ENCODE measurements around the gene NCOA1.

NCOA1 gene

DNA sequence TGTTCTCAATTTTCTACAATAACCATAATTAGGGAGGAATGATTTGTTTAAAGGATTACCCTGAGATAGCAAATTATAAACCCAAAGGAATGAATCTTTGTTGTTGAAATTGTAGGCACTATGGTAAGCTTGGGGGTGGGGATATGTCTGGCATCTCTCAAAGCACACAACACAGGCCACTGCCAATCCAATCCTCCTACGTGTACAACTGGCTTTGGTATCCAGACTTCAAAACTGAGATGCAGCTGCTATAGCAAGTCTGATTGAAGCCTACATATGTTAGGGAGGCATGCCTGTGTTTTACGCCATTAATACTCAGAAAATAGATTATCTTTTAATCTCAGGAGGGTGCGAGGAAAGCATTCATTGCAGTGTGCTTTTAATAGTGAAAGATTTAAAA is 5.9 kb upstream of the NCOA1 start:
- POLR2A ChIA-PET, result no interaction called here
- no peak for DNase-seq (ENCODE audit: extremely low spot score)
- CTCF ChIA-PET, result no interaction called here
- TF ChIP-seq TARDBP (IDR thresholded peaks at IDR 0.05) (no peak), FOXK2 (IDR thresholded peaks at IDR 0.05) (no peak), L3MBTL2 (conservative IDR thresholded peaks at IDR 0.05) (no peak), FOXA1 (IDR thresholded peaks at IDR 0.05) (no peak), LEF1 (IDR thresholded peaks at IDR 0.05; ENCODE audit: borderline replicate concordance) (no peak), FOXM1 (IDR thresholded peaks at IDR 0.05; ENCODE audit: borderline replicate concordance) (no peak), HDGF (IDR thresholded peaks at IDR 0.05; ENCODE audit: borderline replicate concordance) (no peak)
- TF ChIP-seq, protein P1, sequence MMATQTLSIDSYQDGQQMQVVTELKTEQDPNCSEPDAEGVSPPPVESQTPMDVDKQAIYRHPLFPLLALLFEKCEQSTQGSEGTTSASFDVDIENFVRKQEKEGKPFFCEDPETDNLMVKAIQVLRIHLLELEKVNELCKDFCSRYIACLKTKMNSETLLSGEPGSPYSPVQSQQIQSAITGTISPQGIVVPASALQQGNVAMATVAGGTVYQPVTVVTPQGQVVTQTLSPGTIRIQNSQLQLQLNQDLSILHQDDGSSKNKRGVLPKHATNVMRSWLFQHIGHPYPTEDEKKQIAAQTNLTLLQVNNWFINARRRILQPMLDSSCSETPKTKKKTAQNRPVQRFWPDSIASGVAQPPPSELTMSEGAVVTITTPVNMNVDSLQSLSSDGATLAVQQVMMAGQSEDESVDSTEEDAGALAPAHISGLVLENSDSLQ (IDR thresholded peaks at IDR 0.05), result no peak

DNA sequence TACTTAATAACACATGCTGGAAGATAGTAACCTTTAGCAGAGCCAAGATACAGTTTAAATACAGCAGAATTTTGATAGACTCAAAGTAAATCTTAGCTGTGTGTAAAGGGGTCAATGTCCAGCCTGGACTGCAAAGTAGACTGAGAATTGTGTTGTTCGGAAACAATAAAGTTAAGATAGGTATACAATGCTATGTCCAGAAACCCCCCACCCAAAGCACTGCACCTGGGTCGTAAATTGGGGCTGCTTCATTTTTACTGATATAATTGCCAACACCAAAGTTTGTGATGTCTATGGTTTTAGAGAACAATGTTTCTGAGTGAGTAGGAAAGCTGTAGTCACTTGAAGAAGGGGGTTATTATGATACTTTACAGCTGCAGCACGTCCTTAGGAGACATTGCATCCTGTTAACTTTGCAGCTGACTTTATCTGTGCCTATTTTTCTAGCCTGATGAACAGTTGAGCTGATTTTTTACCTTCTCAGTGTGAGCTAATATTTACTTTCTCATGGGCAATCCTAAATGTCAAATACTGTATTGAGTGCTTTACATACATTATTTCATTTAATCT is 4.3 kb upstream of the NCOA1 start:
- ChIA-PET POLR2A (no interaction called here), CTCF (no interaction called here)
- TF ChIP-seq FOXM1 (IDR thresholded peaks at IDR 0.05; ENCODE audit: borderline replicate concordance) (no peak), L3MBTL2 (conservative IDR thresholded peaks at IDR 0.05) (no peak), FOXK2 (IDR thresholded peaks at IDR 0.05) (no peak), ELF4 (IDR thresholded peaks at IDR 0.05) (no peak), NFRKB (IDR thresholded peaks at IDR 0.05) (no peak), LEF1 (IDR thresholded peaks at IDR 0.05; ENCODE audit: borderline replicate concordance) (no peak), ARNT (IDR thresholded peaks at IDR 0.05) (no peak), TARDBP (IDR thresholded peaks at IDR 0.05) (no peak), BHLHE40 (IDR thresholded peaks at IDR 0.05; ENCODE audit: borderline replicate concordance) (no peak), SP1 (IDR thresholded peaks at IDR 0.05) (no peak), SUZ12 (IDR thresholded peaks at IDR 0.05) (no peak), CTBP1 (IDR thresholded peaks at IDR 0.05; ENCODE audit: borderline replicate concordance) (no peak), FOXA1 (IDR thresholded peaks at IDR 0.05) (no peak), ZNF384 (IDR thresholded peaks at IDR 0.05) (no peak)
- TF ChIP-seq, protein P1 (IDR thresholded peaks at IDR 0.05), result no peak
- no peak for DNase-seq (ENCODE audit: extremely low spot score)

DNA sequence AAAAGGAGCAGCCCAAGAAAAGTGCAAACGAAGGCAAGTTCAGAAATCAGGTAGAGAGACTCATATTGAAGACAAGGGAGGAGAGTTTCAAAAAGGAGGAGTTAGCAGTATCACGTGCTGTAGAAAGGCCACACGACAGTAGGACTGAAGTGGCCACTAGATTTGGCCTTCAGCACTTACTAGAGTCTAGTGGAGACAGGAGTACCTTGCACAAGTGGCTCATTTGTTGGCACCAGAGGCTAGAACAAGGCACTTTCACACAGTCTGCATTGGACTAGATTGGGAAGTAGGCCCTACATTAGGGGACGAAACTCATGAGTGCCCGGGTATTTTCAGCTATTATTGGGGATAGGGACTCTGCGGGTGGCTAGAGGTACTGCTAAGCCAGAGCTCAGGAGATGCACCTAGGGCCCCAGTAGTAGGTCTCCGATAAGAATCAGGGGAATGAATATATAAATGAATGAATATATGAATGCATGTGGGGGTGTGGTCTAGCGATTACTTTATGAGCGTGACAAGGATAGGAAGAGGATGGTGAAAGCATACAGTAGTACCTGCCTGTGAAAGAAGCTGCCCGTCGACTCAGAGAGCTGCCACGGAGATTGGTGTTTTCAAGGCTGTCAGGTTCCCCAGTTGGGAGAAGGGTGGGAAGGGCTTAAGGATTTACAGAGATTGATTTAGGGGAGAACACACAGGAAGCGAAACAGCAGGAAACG is 1.4 kb upstream of the NCOA1 start:
- POLR2A ChIA-PET, result interaction anchor here (0.6 kb wide), 1 partner anchor 123 kb away, joined by 3 read pairs; no protein-coding TSS in a partner anchor
- CTCF ChIA-PET, result interaction anchor here (0.5 kb wide), 1 partner anchor 152 kb away, joined by 4 read pairs; no protein-coding TSS in a partner anchor
- peak; percentile 13 for DNase-seq (ENCODE audit: extremely low spot score)
- TF ChIP-seq ARNT (IDR thresholded peaks at IDR 0.05) (no peak), ELF4 (IDR thresholded peaks at IDR 0.05) (no peak), FOXK2 (IDR thresholded peaks at IDR 0.05) (no peak), SUZ12 (IDR thresholded peaks at IDR 0.05) (no peak), SP1 (IDR thresholded peaks at IDR 0.05) (no peak), L3MBTL2 (conservative IDR thresholded peaks at IDR 0.05) (peak; percentile 30; the same call in 1 of the 2 replicates)
- TF ChIP-seq, protein P1 (IDR thresholded peaks at IDR 0.05), result peak; percentile 35

DNA sequence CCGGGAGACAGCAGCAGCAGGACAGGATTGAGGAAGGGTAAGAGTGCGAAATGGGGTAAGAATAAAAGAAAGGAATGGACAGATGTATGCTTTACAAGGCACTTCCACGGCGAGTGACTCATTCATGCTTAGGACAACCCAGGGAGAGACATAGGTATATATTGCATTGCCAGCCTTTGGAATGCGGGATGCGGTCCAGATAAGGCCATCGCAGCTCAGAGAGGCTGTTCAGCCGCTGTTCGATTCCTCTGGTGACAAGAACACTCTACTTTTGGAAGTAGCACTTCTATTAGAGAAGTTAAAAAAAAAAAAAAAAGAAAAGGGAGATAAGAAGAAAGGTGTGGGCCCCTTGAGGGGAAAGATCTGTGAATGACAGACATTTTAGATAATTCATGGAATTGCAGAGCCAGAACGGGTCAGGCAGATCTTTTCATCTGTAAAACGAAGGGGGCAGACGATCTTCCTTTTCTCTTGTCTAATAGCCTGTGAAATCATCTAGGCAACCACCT is 819 bp upstream of the NCOA1 start:
- ChIA-PET CTCF (interaction anchor here (0.5 kb wide), 1 partner anchor 153 kb away, joined by 4 read pairs; no protein-coding TSS in a partner anchor), POLR2A (interaction anchor here (0.9 to 1.9 kb wide), 2 partner anchors 20 to 48 kb away, joined by 4 to 9 read pairs; no protein-coding TSS in a partner anchor)
- TF ChIP-seq BHLHE40 (IDR thresholded peaks at IDR 0.05; ENCODE audit: borderline replicate concordance) (no peak), HDGF (IDR thresholded peaks at IDR 0.05; ENCODE audit: borderline replicate concordance) (no peak)

DNA sequence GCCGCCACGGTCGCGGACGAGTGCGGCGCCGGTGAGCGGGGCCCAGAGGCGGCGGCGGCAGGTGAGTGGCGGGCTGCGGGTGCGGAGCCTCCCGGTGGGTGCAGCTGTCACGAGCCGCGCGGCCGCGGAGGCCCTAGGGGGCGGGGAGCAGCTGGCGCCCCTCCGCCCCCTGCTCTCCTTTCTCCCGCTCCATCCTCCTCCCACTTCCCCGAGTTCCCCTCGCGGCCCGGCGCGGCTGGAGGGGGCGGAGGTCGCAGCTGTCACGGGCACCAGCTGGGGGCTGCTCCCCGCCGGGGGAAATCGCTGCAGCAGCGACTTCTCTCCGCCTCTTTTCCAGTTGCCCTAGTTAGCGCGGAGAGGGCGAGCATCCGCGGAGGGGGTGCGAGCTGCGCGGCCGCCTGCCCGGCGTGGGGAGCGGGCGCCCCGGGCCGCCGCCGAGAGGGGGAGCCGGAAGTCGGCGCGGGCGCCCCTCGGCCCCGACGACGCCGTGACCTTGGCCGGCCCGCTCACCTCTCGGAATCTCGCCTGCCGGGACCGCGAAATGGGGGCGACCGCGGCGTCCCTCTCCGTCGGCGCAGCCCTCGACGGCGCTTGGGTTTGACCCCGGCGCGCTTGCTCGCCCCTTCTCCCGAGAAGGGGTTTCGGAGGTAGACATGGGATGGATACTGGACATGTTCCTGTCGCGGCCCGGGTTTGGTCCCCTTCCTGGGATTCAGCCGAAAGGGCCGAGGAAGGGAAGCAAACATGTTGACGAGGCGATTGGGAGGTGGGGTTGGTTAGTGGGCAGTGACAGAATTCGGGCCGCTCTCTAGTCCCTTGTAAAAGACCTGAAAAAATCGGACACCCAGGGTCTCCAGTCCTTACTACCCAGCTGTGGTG is 727 bp downstream of the NCOA1 start:
- CTCF ChIA-PET, result no interaction called here
- TF ChIP-seq, protein P1 (IDR thresholded peaks at IDR 0.05), result no peak
- TF ChIP-seq FOXM1 (IDR thresholded peaks at IDR 0.05; ENCODE audit: borderline replicate concordance), result no peak
- no peak for TF ChIP-seq ELF4 (IDR thresholded peaks at IDR 0.05)
- no peak for TF ChIP-seq BHLHE40 (IDR thresholded peaks at IDR 0.05; ENCODE audit: borderline replicate concordance)
- TF ChIP-seq SP1 (IDR thresholded peaks at IDR 0.05), result no peak
- no peak for TF ChIP-seq CTBP1 (IDR thresholded peaks at IDR 0.05; ENCODE audit: borderline replicate concordance)
- no peak for TF ChIP-seq L3MBTL2 (conservative IDR thresholded peaks at IDR 0.05)
- no peak for TF ChIP-seq TARDBP (IDR thresholded peaks at IDR 0.05)
- no peak for TF ChIP-seq NFRKB (IDR thresholded peaks at IDR 0.05)
- no peak for TF ChIP-seq FOXA1 (IDR thresholded peaks at IDR 0.05)
- TF ChIP-seq LEF1 (IDR thresholded peaks at IDR 0.05; ENCODE audit: borderline replicate concordance), result no peak
- TF ChIP-seq ZNF384 (IDR thresholded peaks at IDR 0.05), result no peak
- peak; percentile 53 for DNase-seq (ENCODE audit: extremely low spot score)
- POLR2A ChIA-PET, result interaction anchor here (1.1 to 1.9 kb wide), 3 partner anchors 22 to 301 kb away, joined by 3 to 9 read pairs (median 4); partner anchors contain the start of genes CENPO and PTRHD1

More for the DNA sequence above, 819 bp upstream of the NCOA1 start:
- DNase-seq (ENCODE audit: extremely low spot score), result peak; percentile 22

All from HEK293T (cell line).